NCI-H524 treated with DMSO at 0.1 percent for 48 hours (cell line): ENCODE measurements around the gene TMPRSS15.
"Not testable (repeated sequence)": the region's sequence is repeated elsewhere in the genome, so short reads cannot be mapped to it uniquely, and the experiment has no call there.

ENCODE experiments used
- DNase-seq: peaks from one replicate; lab custom pipeline; 2025; lab: John Stamatoyannopoulos, UW

TMPRSS15 gene

GRCh38 chr21:18403735-18404450 is at the start of gene TMPRSS15:
TSS of gene TMPRSS15 (minus strand) at chr21:18403785. CDS start at chr21:18403622, 163 bp downstream.
- no peak for DNase-seq

DNA sequence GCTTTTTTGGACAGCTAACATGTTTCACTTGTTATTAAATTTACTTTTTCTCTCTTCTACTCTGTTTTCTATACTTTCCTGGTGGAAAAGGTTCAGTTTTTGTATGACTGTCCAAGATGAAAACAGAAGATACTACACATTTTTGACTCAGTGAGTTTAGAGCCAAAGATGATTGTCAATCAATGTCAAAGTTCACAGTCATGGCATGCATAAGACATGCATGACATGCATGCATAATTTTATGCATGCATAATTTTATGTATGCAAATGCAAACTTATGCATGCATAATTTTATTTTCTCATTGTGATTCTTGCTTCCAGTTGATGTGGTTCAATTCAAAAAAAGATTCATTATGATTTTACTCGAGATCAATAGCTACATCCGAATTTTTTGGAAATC is 48.1 kb upstream of the TMPRSS15 start:
- DNase-seq, result no peak

DNA sequence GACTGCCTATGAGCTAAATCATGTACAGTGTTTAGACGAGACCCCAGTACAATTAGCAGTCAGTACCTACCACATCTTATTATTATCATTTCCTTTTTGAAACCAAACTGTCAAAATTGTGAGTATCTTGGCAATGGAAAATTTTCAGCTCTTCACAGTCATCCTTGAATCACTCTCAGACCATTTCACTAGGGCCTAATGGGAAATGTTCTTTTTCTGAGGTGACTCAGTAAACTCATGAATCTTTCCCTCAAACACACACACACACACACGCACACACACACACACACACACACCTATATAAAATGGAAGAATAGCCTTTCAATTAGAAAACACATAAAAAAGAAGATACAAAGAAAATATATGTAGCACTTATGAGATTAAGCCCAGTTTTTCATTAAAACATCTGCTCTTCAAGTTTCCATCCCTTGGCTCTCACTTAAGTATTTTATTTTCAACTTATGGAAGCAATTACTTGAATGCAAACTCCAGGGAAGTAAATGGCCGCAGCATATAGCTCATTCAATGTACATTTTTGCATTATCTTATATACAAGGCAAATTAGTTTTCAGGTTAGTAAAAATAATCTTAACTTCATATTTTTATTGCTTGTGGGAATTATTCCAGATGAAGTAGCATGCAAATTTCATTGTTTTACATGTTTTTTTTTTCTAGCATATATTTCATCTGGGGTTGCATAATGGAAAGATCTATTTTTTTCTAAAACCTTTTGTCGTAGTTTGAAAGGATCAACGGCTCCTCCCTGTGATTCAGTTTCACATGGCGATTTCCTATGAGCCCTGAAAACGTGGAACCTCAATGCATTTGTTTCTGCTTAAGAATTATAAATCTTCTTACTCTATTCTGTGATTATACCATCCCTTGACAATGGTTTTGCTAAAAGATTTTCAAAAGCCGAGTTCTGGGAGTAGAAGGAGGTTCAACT is 46.3 kb upstream of the TMPRSS15 start:
- DNase-seq, result no peak

- no peak for DNase-seq
Observed at GRCh38 chr21:18443701-18444100, 40.1 kb upstream of the TMPRSS15 start.

GRCh38 chr21:18443085-18443484 is 39.5 kb upstream of the TMPRSS15 start:
- DNase-seq, result no peak

GRCh38 chr21:18430341-18430740 is 26.8 kb upstream of the TMPRSS15 start:
- no peak for DNase-seq

DNA sequence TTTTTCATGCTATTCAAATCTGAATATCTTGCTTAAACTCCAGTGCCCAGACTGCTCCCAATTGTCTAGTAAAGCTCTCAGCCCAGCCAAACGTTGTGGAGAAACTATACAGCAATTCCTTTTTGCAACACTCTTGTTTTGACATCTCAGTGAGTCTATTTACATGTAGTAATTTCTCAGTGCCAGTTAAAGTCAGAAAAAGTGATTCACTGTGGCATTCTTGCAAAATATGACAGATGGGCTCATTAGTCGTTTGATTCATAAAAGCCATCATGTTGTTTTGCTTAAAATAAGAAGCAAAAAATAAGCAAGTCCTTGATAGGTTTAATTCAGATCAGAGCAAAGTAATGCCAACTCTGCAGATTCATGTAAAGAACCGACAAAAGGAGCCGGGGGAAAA is 20.7 kb upstream of the TMPRSS15 start:
- DNase-seq, result no peak

DNA sequence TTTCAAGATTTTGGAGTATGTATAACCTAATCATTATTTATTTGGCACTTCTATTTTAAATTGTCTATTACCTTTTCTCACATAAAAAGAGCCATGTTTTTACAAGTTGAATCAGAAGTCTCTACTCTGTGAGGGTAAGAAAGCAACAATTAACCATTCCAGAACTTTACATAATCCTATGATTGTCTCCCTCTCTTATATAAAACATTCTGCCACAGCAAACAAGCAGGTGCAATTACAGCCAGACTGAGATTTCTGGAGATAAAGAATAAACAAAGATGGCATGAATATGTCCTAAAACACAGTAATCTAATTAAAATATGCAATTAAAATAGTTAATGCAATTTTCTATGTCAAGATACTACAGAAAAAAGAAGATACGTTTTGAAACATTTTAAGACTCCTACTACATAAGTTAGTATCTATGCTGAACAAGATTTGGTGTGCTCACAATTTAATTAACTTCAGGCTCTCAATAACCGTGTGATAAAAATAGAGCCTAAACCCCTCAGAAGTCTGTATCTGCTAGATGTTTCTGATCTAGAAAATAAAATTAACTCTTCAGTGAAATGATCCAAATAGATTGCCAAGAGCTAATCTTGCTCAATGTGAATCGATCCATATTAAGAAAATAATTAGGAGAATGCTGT is 13.7 kb upstream of the TMPRSS15 start:
- DNase-seq, result no peak

- DNase-seq, result no peak
Observed at GRCh38 chr21:18411565-18411964, 8.0 kb upstream of the TMPRSS15 start.

- DNase-seq, result no peak
Observed at GRCh38 chr21:18409579-18409978, 6.0 kb upstream of the TMPRSS15 start.

DNA sequence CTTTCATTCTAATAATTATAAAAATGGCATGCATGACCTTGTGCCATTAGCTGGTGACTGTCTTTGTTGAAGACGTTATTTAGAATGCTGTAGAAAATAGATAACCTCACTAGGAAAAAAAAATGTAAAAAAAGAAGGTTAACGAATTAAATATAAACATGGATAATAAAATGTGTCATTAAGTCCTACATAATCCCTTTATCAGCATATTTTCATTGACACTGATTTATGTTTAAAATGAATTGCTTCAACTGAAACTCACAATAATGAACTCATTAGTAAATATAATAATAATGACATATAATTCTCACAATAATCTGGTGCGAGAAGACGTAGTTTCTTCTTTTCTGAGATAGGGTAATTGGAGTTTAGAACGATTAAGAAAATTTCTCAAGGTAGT is 4.7 kb downstream of the TMPRSS15 start:
- DNase-seq, result no peak

GRCh38 chr21:18387994-18388393 is 15.6 kb downstream of the TMPRSS15 start:
- DNase-seq, result no peak

GRCh38 chr21:18384771-18385170 is 18.8 kb downstream of the TMPRSS15 start:
- no peak for DNase-seq

DNA sequence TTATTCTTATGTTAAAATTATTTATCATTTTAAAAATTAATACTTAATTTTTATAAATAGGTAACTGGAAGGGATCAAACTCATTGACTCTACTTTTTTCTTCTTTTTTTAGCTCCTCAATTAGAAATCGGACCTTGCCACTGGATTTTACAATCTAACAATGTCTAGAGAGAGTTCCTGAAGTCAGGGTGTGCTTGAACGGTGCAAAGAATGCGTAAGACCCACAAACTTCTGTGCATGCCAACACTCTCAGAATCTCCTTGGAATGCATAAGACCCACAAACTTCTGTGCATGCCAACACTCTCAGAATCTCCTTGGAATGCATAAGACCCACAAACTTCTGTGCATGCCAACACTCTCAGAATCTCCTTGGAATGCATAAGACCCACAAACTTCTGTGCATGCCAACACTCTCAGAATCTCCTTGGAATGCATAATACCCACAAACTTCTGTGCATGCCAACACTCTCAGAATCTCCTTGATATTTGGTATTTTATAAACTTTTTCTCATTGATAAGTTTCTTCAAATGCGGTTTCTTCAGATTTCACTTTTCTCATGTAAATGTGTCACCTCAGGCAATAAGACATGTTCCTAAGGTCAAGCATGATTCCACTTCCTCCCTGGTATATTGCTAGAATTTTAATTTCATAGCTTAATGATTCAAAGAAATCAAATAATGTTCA is 20.5 kb downstream of the TMPRSS15 start:
- DNase-seq, result not testable (repeated sequence)

DNA sequence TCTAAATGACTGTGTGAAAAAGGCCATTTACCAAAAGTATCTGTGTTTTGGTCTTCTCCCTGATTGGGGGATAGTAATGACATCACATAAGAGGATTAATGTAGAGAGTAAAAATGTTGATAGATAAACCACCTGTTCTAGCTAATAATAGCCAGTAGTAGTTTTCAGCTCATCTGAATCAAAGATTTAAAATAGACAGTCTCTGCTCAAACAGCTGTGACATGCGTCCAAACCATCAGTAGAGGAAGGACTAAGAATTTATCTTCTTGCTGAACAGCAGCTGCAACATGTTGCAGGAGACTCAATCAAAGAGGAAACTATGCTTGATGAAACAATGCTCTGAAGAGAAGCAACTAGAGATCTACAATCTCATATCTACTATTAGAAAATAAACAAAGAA is 21.4 kb downstream of the TMPRSS15 start:
- DNase-seq, result no peak

GRCh38 chr21:18373606-18374005 is 30.0 kb downstream of the TMPRSS15 start:
- DNase-seq, result no peak

GRCh38 chr21:18370301-18370700 is 33.3 kb downstream of the TMPRSS15 start:
- no peak for DNase-seq

- peak; percentile 25 for DNase-seq
Observed at GRCh38 chr21:18369115-18369514, 34.5 kb downstream of the TMPRSS15 start.

- DNase-seq, result no peak
Observed at GRCh38 chr21:18368205-18368604, 35.4 kb downstream of the TMPRSS15 start.

DNA sequence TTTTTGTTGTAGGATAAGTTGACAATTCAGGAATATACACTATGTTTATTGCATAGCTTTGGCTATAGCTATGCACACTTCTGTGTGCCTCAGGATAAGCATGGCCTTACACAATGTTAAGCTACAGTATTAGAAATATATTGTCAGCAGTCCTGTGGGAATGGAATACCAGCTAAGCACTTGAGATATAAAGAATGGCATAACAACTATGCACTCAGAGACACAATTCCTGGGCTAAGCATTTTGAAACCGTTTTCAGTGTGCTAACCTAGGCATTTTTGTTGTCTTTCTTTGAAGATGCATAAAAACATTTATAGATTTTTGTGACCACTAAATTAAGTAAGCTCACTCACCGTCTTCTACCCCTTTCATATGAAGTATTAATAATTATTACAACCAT is 46.8 kb downstream of the TMPRSS15 start:
- DNase-seq, result no peak

DNA sequence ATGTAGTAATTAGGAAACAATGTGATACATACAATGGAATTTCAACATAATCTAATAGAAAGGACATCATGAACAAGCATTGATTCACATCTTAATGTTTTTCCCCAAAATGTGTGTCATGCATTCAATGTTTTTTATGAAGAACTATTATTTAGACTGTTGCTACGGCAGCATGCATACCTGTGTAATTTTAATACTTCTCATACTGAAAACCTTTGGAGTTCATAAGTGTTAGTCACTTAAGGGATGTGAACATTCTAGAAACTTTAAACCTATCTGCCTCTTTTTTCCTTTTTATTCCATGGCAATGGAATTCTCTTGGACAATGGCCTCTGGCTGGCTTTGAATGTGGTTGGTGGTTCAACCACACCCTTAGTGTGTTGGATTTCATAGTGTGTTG is 48.6 kb downstream of the TMPRSS15 start:
- no peak for DNase-seq

DNA sequence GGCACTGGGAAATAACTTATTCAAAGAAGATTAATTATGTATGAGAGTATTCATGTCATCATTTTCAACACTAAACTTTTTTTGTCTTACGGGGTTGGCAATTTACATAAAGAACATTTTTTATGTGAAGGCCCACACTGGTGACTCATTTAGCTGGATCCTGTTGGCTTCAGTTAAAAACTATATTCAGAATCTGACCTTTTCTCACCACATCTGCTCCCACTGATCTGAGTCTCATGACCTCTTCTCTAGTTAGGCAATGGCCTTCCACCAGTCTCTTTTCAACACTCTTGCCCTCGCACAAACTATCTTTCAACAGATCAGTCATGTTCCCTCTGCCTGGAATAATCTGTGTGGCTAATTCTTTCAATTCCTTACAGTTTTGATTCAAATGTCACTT is 53.4 kb downstream of the TMPRSS15 start:
- DNase-seq, result no peak
